HFFc6 (cell line): Measurements from ENCODE around the gene MAPK11. TPM values are rescaled to one million over a fixed set of nuclear protein-coding genes. Genes with fewer than 3 reads are reported as not detected.

Experiments used
- DNase-seq: peaks from one replicate; pipeline ENCODE4 v3.0.0-alpha.2; 2018
- H3K27ac Mint-ChIP-seq: 2 replicates; pipeline ENCODE4 v1.8.0; 2020; ENCODE audit warnings: mild to moderate bottlenecking, mixed read lengths
- H3K27me3 Mint-ChIP-seq: 2 replicates; pipeline ENCODE4 v1.8.0; 2021; ENCODE audit warnings: mild to moderate bottlenecking, moderate library complexity, mixed read lengths; ENCODE audit not compliant: insufficient read depth
- H3K36me3 Mint-ChIP-seq: 2 replicates; pipeline ENCODE4 v1.8.0; 2021; ENCODE audit warnings: low read depth, mixed read lengths
- H3K4me1 Mint-ChIP-seq: 2 replicates; pipeline ENCODE4 v1.8.0; 2020; ENCODE audit warnings: low read depth, mixed read lengths
- H3K4me3 Mint-ChIP-seq: 2 replicates; pipeline ENCODE4 v1.8.0; 2020; ENCODE audit warnings: mild to moderate bottlenecking, moderate library complexity, mixed read lengths
- H3K9me3 Mint-ChIP-seq: 2 replicates; pipeline ENCODE4 v1.8.0; 2020; ENCODE audit warnings: mild to moderate bottlenecking, mixed read lengths
- CTCF ChIP-seq: fragments of 200-600 bp; sonication (generic); IDR thresholded peaks from 2 replicates; pipeline ENCODE4 v1.5.0; 2021; ENCODE audit warnings: antibody characterized with exemption, mild to moderate bottlenecking
- total RNA-seq, 6 experiments: library from RNA; stranded (reverse); fragmentation: NEBNext Ultra II Directional; extraction: Animal tissue kit (Norgen Biotek cat#: 25700); gene quantifications; 2 replicates in 1 of 6; 3 replicates in 5 of 6; pipeline ENCODE4 v1.2.3, GENCODE V29; 2021

Gene MAPK11
- total RNA-seq, 6 experiments from 2014 or later = 6.0 to 10.2 (median 7.8) TPM

GRCh38 chr22:50306753-50307749, 36.9 kb upstream of the MAPK11 start, which contains the start of gene PLXNB2:
PLXNB2 (minus strand) TSS chr22:50307646; CDS start chr22:50290584, 17,062 bp downstream.
- no peak for TF ChIP-seq CTCF
- H3K27me3 Mint-ChIP-seq = peaks cover 4% of the 10 kb centered on the region
- peak within 1 kb of the TSS; percentile 93 for H3K27ac Mint-ChIP-seq
- peaks cover 44% of the 10 kb centered on the region for H3K4me1 Mint-ChIP-seq
- no peaks in the 10 kb centered on the region for H3K9me3 Mint-ChIP-seq
- no peaks in the 10 kb centered on the region for H3K36me3 Mint-ChIP-seq
- peak within 1 kb of the TSS; percentile 92 for H3K4me3 Mint-ChIP-seq
- DNase-seq = peak; percentile 54

GRCh38 chr22:50305923-50306566, 35.9 kb upstream of the MAPK11 start:
- no peaks in the 10 kb centered on the region for H3K9me3 Mint-ChIP-seq
- TF ChIP-seq CTCF = no peak
- H3K4me1 Mint-ChIP-seq = peaks cover 54% of the 10 kb centered on the region
- H3K4me3 Mint-ChIP-seq = peak overlapping the region; percentile 92
- H3K27me3 Mint-ChIP-seq = peaks cover 4% of the 10 kb centered on the region
- peak overlapping the region; percentile 93 for H3K27ac Mint-ChIP-seq
- H3K36me3 Mint-ChIP-seq = no peaks in the 10 kb centered on the region
- peak; percentile 97 for DNase-seq

- peaks cover 4% of the 10 kb centered on the region for H3K27me3 Mint-ChIP-seq
- peak overlapping the region; percentile 93 for H3K27ac Mint-ChIP-seq
- no peak for DNase-seq
- no peaks in the 10 kb centered on the region for H3K36me3 Mint-ChIP-seq
- H3K4me1 Mint-ChIP-seq = peaks cover 57% of the 10 kb centered on the region
- no peaks in the 10 kb centered on the region for H3K9me3 Mint-ChIP-seq
- TF ChIP-seq CTCF = no peak
- H3K4me3 Mint-ChIP-seq = peak overlapping the region; percentile 92
Observed at GRCh38 chr22:50305393-50305922, 35.3 kb upstream of the MAPK11 start.

- peaks cover 4% of the 10 kb centered on the region for H3K27me3 Mint-ChIP-seq
- no peaks in the 10 kb centered on the region for H3K36me3 Mint-ChIP-seq
- peak overlapping the region; percentile 93 for H3K27ac Mint-ChIP-seq
- no peak for TF ChIP-seq CTCF
- DNase-seq = no peak
- peak overlapping the region; percentile 92 for H3K4me3 Mint-ChIP-seq
- no peaks in the 10 kb centered on the region for H3K9me3 Mint-ChIP-seq
- peaks cover 57% of the 10 kb centered on the region for H3K4me1 Mint-ChIP-seq
Observed at GRCh38 chr22:50304528-50305392, 34.6 kb upstream of the MAPK11 start.
